ENCODE data around the gene FBN3.
A peak's percentile ranks its signal among the peaks of the same experiment; 100 is the strongest.
"Not testable (repeated sequence)": the region's sequence is repeated elsewhere in the genome, so short reads cannot be mapped to it uniquely, and the experiment has no call there.

FBN3 gene

DNA sequence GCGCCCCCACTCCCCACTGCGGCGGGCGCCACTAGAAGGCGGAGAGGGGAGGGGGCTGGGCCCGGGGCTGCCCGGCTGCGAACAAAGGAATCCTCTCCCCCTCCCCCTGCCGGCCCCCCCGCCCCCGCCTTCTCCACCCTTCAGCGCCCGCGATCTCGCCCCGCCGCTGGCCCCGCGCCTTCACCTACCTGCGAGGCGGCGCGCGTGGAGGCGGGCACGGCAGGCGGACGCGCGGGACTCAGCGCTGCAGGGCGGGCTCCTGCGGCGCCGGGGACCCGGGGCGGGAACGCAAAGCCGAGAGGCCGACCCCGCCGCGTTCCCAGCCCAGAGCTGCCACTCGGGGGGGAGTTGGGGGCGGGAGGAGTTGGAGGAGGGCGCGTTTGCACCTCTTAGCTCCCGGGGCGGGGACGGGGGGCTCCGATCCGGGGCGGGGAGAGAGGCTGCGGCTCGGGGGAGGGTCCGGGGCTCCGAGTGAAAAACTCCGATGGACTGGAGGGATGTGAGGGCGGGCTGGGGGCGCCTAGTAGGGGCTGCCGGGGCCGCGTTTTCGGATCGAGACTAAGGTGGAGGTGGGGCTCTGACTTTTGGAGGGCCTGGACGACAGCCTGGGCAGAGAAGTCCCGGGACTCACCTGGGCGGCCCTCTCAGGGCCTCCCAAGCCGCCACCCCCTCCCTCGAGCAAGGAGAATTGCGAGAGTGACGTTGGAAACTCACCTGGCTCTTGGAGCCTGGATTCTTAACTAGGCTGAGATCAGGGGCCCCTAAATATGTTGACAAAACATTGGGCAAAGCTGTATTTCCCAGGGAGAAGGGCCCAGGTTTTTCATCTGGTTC, at the start of gene FBN3:
Gene FBN3 (minus strand): TSS at position 332 of the 834 bp plus-strand sequence. CDS start 2,112 bp downstream, outside the sequence.
- DNase-seq = no peak

DNA sequence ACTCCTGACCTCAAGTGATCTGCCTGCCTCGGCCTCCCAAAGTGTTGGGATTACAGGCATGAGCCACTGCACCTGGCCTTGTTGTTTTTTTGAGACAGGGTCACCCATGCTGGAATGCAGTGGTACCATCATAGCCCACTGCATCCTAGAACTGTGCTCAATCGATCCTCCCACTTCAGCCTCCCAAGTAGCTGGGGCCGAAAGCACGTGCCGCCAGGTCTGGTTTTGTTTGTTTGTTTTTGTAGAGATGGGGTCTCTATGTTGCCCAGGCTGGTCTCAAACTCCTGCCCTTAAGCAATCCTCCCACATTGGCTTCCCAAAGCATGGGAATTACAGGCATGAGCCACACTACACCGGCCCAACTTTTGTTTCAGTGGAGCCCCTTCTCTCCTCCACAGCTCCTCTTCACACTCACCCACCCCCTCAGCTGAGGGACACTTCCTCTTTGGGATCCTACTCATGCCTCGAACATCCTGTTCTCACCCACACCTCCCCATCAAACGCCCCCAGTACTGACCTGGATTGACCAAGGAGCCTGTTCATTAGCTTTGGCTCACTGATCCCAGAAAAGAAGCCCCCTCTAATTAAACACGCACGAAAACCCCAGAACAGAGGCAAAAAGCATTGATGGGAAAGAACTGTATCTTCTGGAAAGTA, 47.0 kb upstream of the FBN3 start:
- DNase-seq = no peak

- DNase-seq = no peak
These were observed 45.3 kb upstream of the FBN3 start for GRCh38 chr19:8194528-8195267.

DNA sequence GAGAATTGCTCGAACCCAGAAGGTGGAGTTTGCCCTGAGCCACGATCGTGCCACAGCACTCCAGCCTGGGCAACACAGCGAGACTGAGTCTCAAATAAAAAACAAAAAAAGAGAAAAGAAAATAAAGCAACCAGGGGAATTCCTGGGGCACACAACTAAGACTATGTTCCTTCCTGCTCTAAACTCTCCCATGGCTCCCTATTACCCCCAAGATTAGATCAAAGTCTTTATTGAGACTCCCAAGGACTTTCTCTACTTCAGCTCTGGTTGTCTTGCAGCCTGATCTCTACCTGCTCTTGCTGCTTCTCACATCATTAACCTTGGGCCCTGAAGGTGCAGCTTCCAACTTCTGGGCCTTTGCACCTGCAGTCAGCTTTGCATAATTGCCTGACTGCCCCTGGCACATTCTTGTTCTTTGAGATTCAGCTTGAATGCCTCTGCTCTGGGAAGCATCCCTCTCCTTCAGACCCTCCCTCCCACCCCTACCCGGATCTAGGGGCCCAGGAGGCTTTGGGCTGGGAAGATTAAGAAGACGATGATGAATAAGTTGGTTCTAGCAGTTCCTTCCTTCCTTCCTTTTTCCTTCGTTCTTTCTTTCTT, 42.9 kb upstream of the FBN3 start:
- no peak for DNase-seq

GRCh38 chr19:8185343-8186068, 36.1 kb upstream of the FBN3 start:
- DNase-seq = no peak

GRCh38 chr19:8184274-8184673, 34.9 kb upstream of the FBN3 start:
- no peak for DNase-seq

DNA sequence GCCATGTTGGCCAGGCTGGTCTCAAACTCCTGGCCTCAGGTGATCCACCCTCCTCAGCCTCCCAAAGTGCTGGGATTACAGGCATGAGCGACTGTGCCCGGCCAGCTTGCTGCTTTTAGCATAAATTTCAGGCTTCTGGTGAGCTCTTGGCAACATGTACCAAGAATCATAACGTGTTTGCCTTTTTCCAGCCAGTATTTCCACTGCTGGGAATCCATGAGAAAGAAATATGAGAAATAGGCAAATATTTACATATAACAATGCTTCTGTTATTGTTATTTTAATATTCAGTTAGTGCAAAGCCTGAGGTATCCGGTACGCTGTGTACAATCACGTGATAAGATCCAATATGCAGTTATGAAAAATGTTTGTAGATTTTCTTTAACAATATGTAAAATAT, 30.6 kb upstream of the FBN3 start:
- DNase-seq = no peak

- no peak for DNase-seq
These were observed 25.3 kb upstream of the FBN3 start for GRCh38 chr19:8174706-8175105.

DNA sequence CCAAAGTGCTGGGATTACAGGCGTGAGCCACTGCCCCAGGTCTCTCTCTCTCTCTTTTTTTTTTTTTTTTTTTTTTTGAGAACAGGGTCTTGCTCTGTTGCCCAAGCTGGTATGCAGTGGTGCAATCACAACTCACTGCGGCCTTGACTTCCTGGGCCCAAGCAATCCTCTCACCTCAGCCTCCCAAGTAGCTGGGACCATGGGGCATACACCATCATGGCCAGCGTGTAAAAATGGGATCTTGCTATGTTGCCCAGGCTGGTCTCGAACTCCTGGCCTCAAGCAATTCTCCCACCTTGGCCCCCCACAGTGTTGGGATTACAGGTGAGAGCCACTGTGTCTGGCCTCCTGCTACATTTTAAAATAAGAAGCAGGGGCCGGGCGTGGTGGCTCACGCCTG, 19.1 kb upstream of the FBN3 start:
- no peak for DNase-seq

DNA sequence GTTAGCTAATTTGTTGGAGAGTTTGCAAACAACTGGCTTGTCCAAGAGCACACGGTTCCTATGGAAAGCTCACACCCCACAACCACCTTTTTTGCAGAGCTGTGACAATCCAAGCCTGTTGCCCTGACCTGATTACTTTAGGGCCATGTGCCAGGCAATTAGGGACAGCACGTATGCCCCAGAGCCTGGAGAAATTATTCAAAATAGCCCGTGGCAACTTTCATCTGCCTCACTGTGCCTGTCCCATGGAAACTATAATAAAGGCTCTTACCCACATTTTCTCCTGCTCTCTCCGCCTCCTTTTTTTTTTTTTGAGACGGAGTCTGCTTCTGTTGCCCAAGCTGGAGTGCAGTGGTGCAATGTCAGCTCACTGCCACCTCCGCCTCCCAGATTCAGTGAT, 18.6 kb upstream of the FBN3 start:
- no peak for DNase-seq

- DNase-seq = no peak
These were observed 14.4 kb upstream of the FBN3 start for GRCh38 chr19:8163759-8164158.

DNA sequence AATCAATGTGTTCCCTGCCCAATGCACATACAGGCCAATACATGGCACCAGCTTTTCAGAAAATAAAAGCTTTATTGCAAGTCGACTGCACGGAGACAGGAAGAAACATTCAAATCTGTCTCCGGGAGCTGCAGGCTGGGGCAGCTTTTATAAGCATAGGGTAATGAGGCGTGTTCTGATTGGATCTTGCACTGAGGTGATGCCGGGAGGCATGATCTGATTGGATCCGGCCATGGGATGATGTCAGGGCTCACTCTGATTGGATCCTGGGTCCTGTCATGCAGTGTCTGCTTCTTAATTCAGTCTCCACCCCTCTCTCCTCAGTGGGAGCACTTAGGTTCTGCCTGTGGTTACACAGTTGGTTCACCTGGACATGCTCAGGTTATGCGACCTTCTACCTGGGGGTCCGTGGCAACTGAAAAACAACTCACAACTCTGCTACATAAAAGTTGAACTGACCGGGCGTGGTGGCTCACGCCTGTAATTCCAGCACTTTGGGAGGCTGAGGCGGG, 11.8 kb upstream of the FBN3 start:
- DNase-seq = peak; percentile 34

DNA sequence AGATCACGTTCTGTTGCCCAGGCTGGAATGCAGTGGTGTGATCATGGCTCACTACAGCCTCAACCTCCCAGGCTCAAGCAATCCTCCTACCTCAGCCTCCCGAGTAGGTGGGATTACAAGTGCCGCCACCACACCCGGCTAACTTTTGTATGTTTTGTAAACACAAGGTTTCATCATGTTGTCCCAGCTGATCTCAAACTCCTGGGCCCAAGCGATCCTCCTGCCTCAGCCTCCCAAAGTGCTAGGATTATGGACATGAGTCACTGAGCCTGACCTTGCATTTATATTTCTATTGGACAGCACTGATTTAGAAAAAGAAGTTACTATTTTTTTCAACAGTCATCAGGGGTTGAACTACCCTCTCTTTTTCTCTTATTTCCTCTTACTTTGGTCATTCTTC, 9.9 kb upstream of the FBN3 start:
- not testable (repeated sequence) for DNase-seq

DNA sequence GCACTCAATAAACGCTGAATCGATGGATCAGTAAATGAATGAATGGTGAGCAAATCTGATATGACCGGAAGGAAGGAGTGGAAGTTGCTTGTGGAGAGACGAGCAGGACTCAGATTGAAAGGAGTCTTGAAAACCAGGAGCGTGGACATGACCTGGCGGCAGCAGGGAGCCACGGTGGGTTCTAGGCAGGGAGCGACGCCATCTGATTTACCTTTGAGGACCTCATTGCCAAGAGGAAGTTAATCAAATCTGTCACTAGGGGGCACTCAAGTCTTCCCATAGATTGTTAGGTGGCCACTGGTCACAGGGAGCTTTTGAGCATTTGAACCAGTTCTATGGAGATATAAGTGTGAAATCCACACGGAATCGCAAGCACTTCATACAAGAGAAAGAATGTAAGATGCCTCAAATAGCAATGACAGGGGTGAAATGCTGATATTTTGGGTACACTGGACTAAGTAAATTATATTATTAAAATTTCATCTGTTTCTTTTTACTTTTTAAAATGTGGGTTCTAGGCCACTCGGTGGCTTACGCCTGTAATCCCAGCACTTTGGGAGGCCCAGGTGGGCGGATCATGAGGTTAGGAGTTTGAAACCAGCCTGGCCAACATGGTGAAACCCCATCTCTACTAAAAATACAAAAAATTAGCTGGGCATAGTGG, 9.2 kb upstream of the FBN3 start:
- DNase-seq = peak; percentile 59

GRCh38 chr19:8155318-8155717, 5.9 kb upstream of the FBN3 start:
- DNase-seq = no peak

DNA sequence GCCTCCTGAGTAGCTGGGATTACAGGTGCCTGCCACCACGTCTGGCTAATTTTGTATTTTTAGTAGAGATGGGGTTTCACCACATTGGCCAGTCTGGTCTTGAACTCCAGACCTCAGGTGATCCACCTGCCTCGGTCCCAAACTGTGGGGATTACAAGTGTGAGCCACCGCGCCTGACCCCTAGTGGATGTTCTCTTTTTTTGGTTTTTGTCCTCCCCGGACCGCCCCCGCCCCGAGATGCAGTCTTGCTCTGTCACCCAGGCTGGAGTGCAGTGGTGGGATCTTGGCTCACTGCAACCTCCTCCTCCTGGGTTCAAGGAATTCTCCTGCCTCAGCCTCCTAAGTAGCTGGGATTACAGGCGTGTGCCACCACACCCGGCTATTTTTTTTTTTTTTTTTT, 4.6 kb upstream of the FBN3 start:
- not testable (repeated sequence) for DNase-seq

DNA sequence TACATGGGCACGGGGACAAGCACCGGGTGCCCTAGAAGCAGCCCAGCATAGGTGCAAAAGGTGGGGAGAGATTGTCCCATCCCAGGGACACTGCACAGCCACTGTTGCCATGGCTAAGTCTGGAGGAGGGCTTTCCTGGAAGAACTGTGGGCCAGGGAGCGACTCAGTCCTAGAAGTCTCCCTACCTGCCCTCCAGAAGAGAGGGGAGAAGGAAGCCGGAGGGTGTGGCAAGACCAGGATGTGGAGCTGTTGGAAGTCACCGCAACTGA, 2.3 kb upstream of the FBN3 start:
- no peak for DNase-seq

- DNase-seq = no peak
These were observed 1.8 kb upstream of the FBN3 start for GRCh38 chr19:8150998-8151766.

DNA sequence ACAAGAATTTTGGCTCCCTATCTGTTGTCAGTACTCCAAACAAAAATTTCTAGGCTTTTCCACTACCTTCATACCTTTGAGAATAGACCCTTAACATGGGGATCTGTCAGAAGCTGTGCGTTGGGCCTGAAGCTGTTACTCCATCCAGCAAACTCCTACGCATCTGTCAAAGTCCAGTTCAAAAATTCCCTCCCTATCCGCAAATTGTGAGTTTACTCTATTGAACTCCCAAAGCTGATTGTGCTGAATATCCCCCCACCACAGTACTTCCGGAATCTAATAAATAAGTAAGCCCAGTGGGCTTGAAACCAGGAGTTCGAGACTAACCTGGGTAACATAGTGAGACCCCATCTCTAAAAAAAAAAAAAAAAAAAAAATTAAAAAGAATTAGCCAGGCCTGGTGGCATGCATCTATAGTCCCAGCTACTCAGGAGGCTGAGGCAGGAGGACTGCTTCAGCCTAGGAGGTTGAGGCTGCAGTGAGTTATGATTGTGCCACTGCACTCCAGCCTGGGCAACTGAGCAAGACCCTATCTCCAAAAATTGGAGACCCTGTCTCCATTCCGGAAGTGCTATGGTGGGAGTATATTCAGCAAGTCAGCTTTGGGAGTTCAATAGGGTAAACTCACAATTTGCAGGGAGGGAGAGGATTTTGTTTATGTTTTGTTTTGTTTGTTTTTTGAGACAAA, 930 bp upstream of the FBN3 start:
- no peak for DNase-seq

- no peak for DNase-seq
These were observed 757 bp downstream of the FBN3 start for GRCh38 chr19:8148410-8149260.

Measured in fibroblast of skin of right biceps (primary cell).